PC-3 (cell line): ENCODE data around the gene ETFB. TPM values are rescaled to one million over a fixed set of nuclear protein-coding genes. Genes with fewer than 3 reads are reported as not detected.

ENCODE experiments used
- ATAC-seq: fragments of 200-7000 bp; cut with Tn5 transposase; 2 replicates; pipeline ENCODE4 v1.9.1; 2020; ENCODE audit warnings: mild to moderate bottlenecking, moderate library complexity
- BruUV-seq: library from RNA; stranded (reverse); fragments of 400-500 nt; replicated peaks from 2 replicates; lab custom pipeline; 2021; lab: Mats Ljungman, UMichigan
- CTCF ChIA-PET: fragments of 300-600 bp; sonication (Branson Sonifier 250); formaldehyde crosslinking; loops from one replicate; lab custom pipeline; 2022; ENCODE audit warnings: antibody characterized with exemption; lab: Charles Lee
- POLR2A ChIA-PET: fragments of 300-600 bp; sonication (Branson Sonifier 250); formaldehyde crosslinking; loops from one replicate; lab custom pipeline; 2022; ENCODE audit warnings: antibody characterized with exemption; ENCODE audit not compliant: unreplicated experiment; lab: Charles Lee
- DNase-seq: peaks from one replicate; pipeline ENCODE4 v3.0.0-alpha.2; 2015
- H2AFZ ChIP-seq: fragments of 300-600 bp; sonication (generic); 2 replicates; pipeline ENCODE4 v1.6.0; 2016; ENCODE audit warnings: antibody characterized with exemption, low read length
- H3F3A ChIP-seq: fragments of 300-600 bp; sonication (generic); one replicate; pipeline ENCODE4 v1.6.0; 2017; ENCODE audit warnings: antibody characterized with exemption, low read length, control low read depth, mild to moderate bottlenecking; ENCODE audit not compliant: unreplicated experiment
- H3K27ac ChIP-seq: fragments of 300-600 bp; sonication (generic); 2 replicates; pipeline ENCODE4 v1.5.1; 2016; ENCODE audit warnings: mild to moderate bottlenecking, low read length
- H3K27me3 ChIP-seq: fragments of 300-600 bp; sonication (generic); 2 replicates; pipeline ENCODE4 v1.6.1; 2016; ENCODE audit warnings: low read length, mixed read lengths
- H3K36me3 ChIP-seq: fragments of 300-600 bp; sonication (generic); 2 replicates; pipeline ENCODE4 v1.6.1; 2016; ENCODE audit warnings: low read depth, mixed run types, low read length, mixed read lengths
- H3K4me1 ChIP-seq: fragments of 300-600 bp; sonication (generic); 2 replicates; pipeline ENCODE4 v1.5.1; 2016; ENCODE audit warnings: low read length; ENCODE audit not compliant: insufficient read depth
- H3K4me2 ChIP-seq: fragments of 300-600 bp; sonication (generic); 2 replicates; pipeline ENCODE4 v1.6.0; 2016; ENCODE audit warnings: low read length
- H3K4me3 ChIP-seq: fragments of 300-600 bp; sonication (generic); 2 replicates; pipeline ENCODE4 v1.5.1; 2016; ENCODE audit warnings: mild to moderate bottlenecking, low read length, mixed read lengths
- H3K79me2 ChIP-seq: fragments of 300-600 bp; sonication (generic); 2 replicates; pipeline ENCODE4 v1.6.1; 2017; ENCODE audit warnings: low read length, mixed read lengths
- H3K9ac ChIP-seq: fragments of 300-600 bp; sonication (generic); 2 replicates; pipeline ENCODE4 v1.6.0; 2016; ENCODE audit warnings: mild to moderate bottlenecking, low read length
- H3K9me2 ChIP-seq: fragments of 300-600 bp; sonication (generic); replicated peaks from 2 replicates; pipeline ENCODE4 v1.6.1; 2016; ENCODE audit warnings: mixed run types, low read length, mixed read lengths
- H3K9me3 ChIP-seq: fragments of 300-600 bp; sonication (generic); 2 replicates; pipeline ENCODE4 v1.6.1; 2016; ENCODE audit warnings: low read length, mixed read lengths
- H4K20me1 ChIP-seq: fragments of 300-600 bp; sonication (generic); 2 replicates; pipeline ENCODE4 v1.6.1; 2016; ENCODE audit warnings: low read length, mixed read lengths
- EZH2 ChIP-seq: fragments of 300-600 bp; sonication (generic); IDR thresholded peaks from one replicate; pipeline ENCODE4 v1.6.1; 2017; ENCODE audit warnings: antibody characterized with exemption, mild to moderate bottlenecking, low read length; ENCODE audit not compliant: unreplicated experiment
- EZH2phosphoT487 ChIP-seq: fragments of 300-600 bp; sonication (generic); IDR thresholded peaks from 2 replicates; pipeline ENCODE4 v1.6.1; 2018; ENCODE audit warnings: mild to moderate bottlenecking, antibody characterized with exemption, low read length, borderline replicate concordance
- intact Hi-C: fragments of 100-400 bp; cut with micrococcal nuclease; formaldehyde crosslinking; loops from 2 replicates; pipeline ENCODE4 v1.9.0; 2023
- total RNA-seq: library from RNA; depleted of rRNA; stranded (reverse); fragments of >200 nt; gene quantifications from 2 replicates; pipeline ENCODE4 v1.2.3, GENCODE V29; 2014
- TF ChIP-seq, protein P1 (sequence below): fragments of 300-600 bp; sonication (generic); conservative IDR thresholded peaks from 2 replicates; pipeline ENCODE4 v1.5.1; 2017; ENCODE audit warnings: antibody characterized with exemption, low read depth, mild to moderate bottlenecking, low read length

The ETFB gene
- total RNA-seq, 1 experiment from 2014 or later = 249 TPM

DNA sequence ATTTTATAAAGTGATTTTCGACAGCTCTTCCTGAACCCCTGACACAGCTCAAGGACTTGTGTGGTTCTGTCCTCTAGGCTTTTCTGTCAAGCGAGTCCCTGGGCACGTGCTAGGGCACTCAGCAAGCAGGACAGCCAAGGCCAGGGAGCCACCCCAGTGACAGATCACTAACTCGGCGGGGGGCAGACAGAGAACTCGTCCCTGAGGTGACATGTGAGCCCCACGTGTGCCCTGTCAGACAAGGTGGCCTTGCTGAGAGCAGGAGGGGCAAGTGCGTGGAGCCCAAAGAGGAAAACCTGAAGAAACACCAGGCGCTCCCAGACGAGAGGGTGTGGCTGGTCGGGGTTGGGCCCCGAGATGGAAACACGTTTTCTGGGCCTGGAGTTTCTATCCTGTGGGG lies 4.9 kb downstream of the ETFB start:
- Histone ChIP-seq H3K27ac (no peak overlapping the region), H3K27me3 (no peaks in the 10 kb centered on the region), H3K79me2 (peaks cover 63% of the 10 kb centered on the region), H3K4me1 (peaks cover 59% of the 10 kb centered on the region), H3K4me2 (no peak overlapping the region), H3K9me3 (no peaks in the 10 kb centered on the region), H2AFZ (no peak overlapping the region), H3K36me3 (no peaks in the 10 kb centered on the region), H3K4me3 (no peak overlapping the region), H4K20me1 (no peaks in the 10 kb centered on the region), H3F3A (peaks cover 4% of the 10 kb centered on the region), H3K9ac (no peak overlapping the region), H3K9me2 (no peaks in the 10 kb centered on the region)
- ChIA-PET CTCF (no interaction called here), POLR2A (no interaction called here)
- no peak for DNase-seq
- intact Hi-C loops = no loop called here
- ATAC-seq = no peak
- BruUV-seq = no TSS peak
- TF ChIP-seq, protein P1, sequence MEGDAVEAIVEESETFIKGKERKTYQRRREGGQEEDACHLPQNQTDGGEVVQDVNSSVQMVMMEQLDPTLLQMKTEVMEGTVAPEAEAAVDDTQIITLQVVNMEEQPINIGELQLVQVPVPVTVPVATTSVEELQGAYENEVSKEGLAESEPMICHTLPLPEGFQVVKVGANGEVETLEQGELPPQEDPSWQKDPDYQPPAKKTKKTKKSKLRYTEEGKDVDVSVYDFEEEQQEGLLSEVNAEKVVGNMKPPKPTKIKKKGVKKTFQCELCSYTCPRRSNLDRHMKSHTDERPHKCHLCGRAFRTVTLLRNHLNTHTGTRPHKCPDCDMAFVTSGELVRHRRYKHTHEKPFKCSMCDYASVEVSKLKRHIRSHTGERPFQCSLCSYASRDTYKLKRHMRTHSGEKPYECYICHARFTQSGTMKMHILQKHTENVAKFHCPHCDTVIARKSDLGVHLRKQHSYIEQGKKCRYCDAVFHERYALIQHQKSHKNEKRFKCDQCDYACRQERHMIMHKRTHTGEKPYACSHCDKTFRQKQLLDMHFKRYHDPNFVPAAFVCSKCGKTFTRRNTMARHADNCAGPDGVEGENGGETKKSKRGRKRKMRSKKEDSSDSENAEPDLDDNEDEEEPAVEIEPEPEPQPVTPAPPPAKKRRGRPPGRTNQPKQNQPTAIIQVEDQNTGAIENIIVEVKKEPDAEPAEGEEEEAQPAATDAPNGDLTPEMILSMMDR = no peak
- no peak for TF ChIP-seq EZH2phosphoT487
- no peak for TF ChIP-seq EZH2

DNA sequence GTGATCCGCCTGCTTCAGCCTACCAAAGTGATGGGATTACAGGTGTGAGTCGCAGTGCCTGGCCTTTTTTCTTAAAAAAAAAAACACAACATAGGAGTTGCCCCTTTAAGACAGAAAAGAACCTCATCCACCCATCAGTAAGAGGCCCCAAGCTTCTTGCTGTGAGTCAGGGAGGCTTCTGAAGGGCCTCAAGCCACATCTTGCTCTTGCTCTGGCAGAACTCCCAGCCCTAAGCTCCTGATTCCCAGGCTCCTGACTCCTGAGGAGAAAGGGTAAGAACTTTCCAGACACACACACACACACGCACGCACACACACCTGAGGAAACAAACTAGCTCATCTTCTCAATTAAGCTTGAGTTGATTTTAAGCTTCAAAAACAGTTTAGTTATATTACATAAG lies 6.9 kb downstream of the ETFB start:
- ChIA-PET CTCF (interaction anchor here (1.2 to 1.3 kb wide), 2 partner anchors 20 to 302 kb away, joined by 4 to 12 read pairs; no protein-coding TSS in a partner anchor), POLR2A (interaction anchor here (1.1 to 1.7 kb wide), 2 partner anchors 8 to 20 kb away, joined by 3 to 16 read pairs; no protein-coding TSS in a partner anchor)
- Histone ChIP-seq H3K27ac (peak overlapping the region; percentile 55), H4K20me1 (no peaks in the 10 kb centered on the region), H3K9ac (no peak overlapping the region), H3K27me3 (no peaks in the 10 kb centered on the region), H3K36me3 (no peaks in the 10 kb centered on the region), H3K9me3 (no peaks in the 10 kb centered on the region), H3K4me1 (peaks cover 42% of the 10 kb centered on the region), H3F3A (peaks cover under 1% of the 10 kb centered on the region), H3K9me2 (no peaks in the 10 kb centered on the region), H3K4me3 (no peak overlapping the region), H3K4me2 (no peak overlapping the region), H3K79me2 (peaks cover 48% of the 10 kb centered on the region), H2AFZ (no peak overlapping the region)
- intact Hi-C loops = no loop called here
- DNase-seq = peak; percentile 70
- no TSS peak for BruUV-seq
- ATAC-seq = peak; percentile 5; the same call in 1 of the 2 replicates
- TF ChIP-seq, protein P1 = no peak
- TF ChIP-seq EZH2phosphoT487 (no peak), EZH2 (no peak)

DNA sequence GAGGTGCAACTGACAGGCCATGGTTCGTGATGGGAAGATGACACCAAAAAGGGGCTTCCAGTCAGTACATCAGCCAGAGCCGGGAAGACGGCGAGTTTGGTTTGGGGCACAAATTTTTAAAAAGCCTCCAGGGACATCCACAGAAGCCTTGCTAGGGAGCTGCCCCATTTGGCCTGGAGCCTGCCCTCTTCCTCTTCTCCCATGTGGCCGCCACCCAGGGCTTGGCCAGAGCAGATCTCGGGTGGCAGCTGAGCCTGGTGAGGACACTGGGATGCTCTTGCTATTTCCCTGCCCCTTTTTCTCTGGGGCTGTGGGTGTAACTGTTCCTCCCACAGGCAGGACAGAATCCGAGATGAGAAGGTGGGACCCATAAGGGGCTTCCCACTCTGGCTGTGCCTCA lies 8.2 kb downstream of the ETFB start:
- H3K4me1 ChIP-seq = peaks cover 30% of the 10 kb centered on the region
- H3K9ac ChIP-seq = no peak overlapping the region
- H2AFZ ChIP-seq = no peak overlapping the region
- TF ChIP-seq EZH2 (no peak), EZH2phosphoT487 (no peak)
- TF ChIP-seq, protein P1 = no peak
- no peaks in the 10 kb centered on the region for H3F3A ChIP-seq
- ChIA-PET POLR2A (interaction anchor here (0.7 kb wide), 1 partner anchor 20 kb away, joined by 16 read pairs; no protein-coding TSS in a partner anchor), CTCF (no interaction called here)
- intact Hi-C loops = no loop called here
- H3K36me3 ChIP-seq = peaks cover 2% of the 10 kb centered on the region; the same call in 1 of the 2 replicates
- no peak overlapping the region for H3K4me2 ChIP-seq
- H3K9me3 ChIP-seq = no peaks in the 10 kb centered on the region
- no peak for ATAC-seq
- H3K4me3 ChIP-seq = no peak overlapping the region
- no peak for DNase-seq
- H4K20me1 ChIP-seq = no peaks in the 10 kb centered on the region
- BruUV-seq = no TSS peak
- no peaks in the 10 kb centered on the region for H3K27me3 ChIP-seq
- peaks cover 37% of the 10 kb centered on the region for H3K79me2 ChIP-seq
- H3K9me2 ChIP-seq = no peaks in the 10 kb centered on the region
- H3K27ac ChIP-seq = no peak overlapping the region
